ENCODE measurements around the gene CHST15.

Gene CHST15

GRCh38 chr10:123988694-123989093 is 104.7 kb downstream of the CHST15 start:
- Histone ChIP-seq H3K79me2 (ENCODE audit: insufficient read depth, low read length) (no peaks in the 10 kb centered on the region), H3K4me1 (ENCODE audit: insufficient read depth, low read length) (peaks cover under 1% of the 10 kb centered on the region; the same call in 1 of the 2 replicates), H3K9ac (ENCODE audit: low read depth, low read length) (no peak overlapping the region), H3K9me3 (ENCODE audit: insufficient read depth, low read length, severe bottlenecking) (no peaks in the 10 kb centered on the region), H3K4me3 (ENCODE audit: low read depth in 1 of 2, low read length in 2 of 2) (no peak overlapping the region), H3K27me3 (ENCODE audit: insufficient read depth, low read length, poor library complexity) (peaks cover 4% of the 10 kb centered on the region), H3K36me3 (ENCODE audit: insufficient read depth, low read length) (no peaks in the 10 kb centered on the region), H3K27ac (ENCODE audit: low read length) (no peak overlapping the region), H2AFZ (ENCODE audit: low read depth, low read length) (no peak overlapping the region), H3K4me2 (ENCODE audit: insufficient read depth, low read length) (no peak overlapping the region), H4K20me1 (ENCODE audit: insufficient read depth, low read length) (no peaks in the 10 kb centered on the region)
- DNase-seq (no peak), ATAC-seq (ENCODE audit: insufficient read depth, low read depth) (no peak)
- TF ChIP-seq EZH2 (IDR thresholded peaks at IDR 0.05; ENCODE audit: borderline replicate concordance, low read depth, low read length, severe bottlenecking) (no peak), CTCF (IDR thresholded peaks at IDR 0.05; ENCODE audit: borderline replicate concordance, extremely low read depth, low read length, poor library complexity, severe bottlenecking) (no peak)

DNA sequence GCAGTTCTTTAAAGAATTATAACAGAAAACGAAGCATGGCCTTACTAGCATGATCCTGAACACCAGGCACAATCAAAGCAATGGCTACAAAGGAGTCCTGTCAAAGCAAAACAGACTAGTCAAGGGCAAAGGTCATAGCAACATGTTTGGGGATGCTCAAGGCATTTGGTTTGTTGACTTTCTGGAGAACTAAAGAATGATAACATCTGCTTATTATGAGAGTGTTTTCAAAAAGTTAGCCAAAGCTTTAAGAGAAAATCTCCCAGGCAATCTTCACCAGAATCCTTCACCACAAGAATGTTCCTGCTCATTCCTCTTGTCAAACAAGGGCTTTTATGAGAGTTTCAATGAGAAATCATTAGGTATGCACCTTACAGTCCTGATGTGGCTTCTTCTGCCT is 106.7 kb downstream of the CHST15 start:
- no peaks in the 10 kb centered on the region for H3K79me2 ChIP-seq (ENCODE audit: insufficient read depth, low read length)
- H3K9me3 ChIP-seq (ENCODE audit: insufficient read depth, low read length, severe bottlenecking), result no peaks in the 10 kb centered on the region
- H3K4me1 ChIP-seq (ENCODE audit: insufficient read depth, low read length), result no peaks in the 10 kb centered on the region
- H3K4me3 ChIP-seq (ENCODE audit: low read depth in 1 of 2, low read length in 2 of 2), result no peak overlapping the region
- H3K27me3 ChIP-seq (ENCODE audit: insufficient read depth, low read length, poor library complexity), result peaks cover 4% of the 10 kb centered on the region
- ATAC-seq (ENCODE audit: insufficient read depth, low read depth), result no peak
- no peak for TF ChIP-seq CTCF (IDR thresholded peaks at IDR 0.05; ENCODE audit: borderline replicate concordance, extremely low read depth, low read length, poor library complexity, severe bottlenecking)
- no peak for TF ChIP-seq EZH2 (IDR thresholded peaks at IDR 0.05; ENCODE audit: borderline replicate concordance, low read depth, low read length, severe bottlenecking)
- no peak overlapping the region for H3K4me2 ChIP-seq (ENCODE audit: insufficient read depth, low read length)
- H3K27ac ChIP-seq (ENCODE audit: low read length), result no peak overlapping the region
- no peaks in the 10 kb centered on the region for H3K36me3 ChIP-seq (ENCODE audit: insufficient read depth, low read length)
- no peak overlapping the region for H3K9ac ChIP-seq (ENCODE audit: low read depth, low read length)
- no peaks in the 10 kb centered on the region for H4K20me1 ChIP-seq (ENCODE audit: insufficient read depth, low read length)
- no peak overlapping the region for H2AFZ ChIP-seq (ENCODE audit: low read depth, low read length)
- DNase-seq, result no peak

DNA sequence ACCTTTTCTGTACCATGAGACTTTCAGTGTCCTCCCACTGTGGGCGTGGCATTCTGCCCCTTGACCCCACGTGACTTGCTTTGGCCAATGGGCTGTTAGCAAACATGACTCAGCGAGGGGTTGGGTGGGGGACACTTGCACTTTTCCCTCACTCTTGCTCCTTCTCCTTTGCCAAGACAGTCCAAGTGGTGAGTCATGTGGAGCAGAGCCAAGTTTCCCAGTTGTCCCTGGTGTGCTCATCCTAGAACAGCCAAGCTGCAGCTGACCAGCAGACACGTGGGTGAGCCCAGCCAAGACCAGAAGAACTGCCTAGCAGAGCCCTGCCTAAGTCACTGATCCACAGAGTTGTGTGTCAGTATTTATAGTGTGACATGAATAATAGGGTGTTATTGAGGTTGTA is 119.0 kb downstream of the CHST15 start:
- no peaks in the 10 kb centered on the region for H3K36me3 ChIP-seq (ENCODE audit: insufficient read depth, low read length)
- ATAC-seq (ENCODE audit: insufficient read depth, low read depth) (no peak), DNase-seq (no peak)
- no peaks in the 10 kb centered on the region for H3K4me1 ChIP-seq (ENCODE audit: insufficient read depth, low read length)
- no peak overlapping the region for H3K9ac ChIP-seq (ENCODE audit: low read depth, low read length)
- no peak overlapping the region for H3K4me3 ChIP-seq (ENCODE audit: low read depth in 1 of 2, low read length in 2 of 2)
- no peaks in the 10 kb centered on the region for H3K9me3 ChIP-seq (ENCODE audit: insufficient read depth, low read length, severe bottlenecking)
- H3K79me2 ChIP-seq (ENCODE audit: insufficient read depth, low read length), result no peaks in the 10 kb centered on the region
- TF ChIP-seq CTCF (IDR thresholded peaks at IDR 0.05; ENCODE audit: borderline replicate concordance, extremely low read depth, low read length, poor library complexity, severe bottlenecking) (no peak), EZH2 (IDR thresholded peaks at IDR 0.05; ENCODE audit: borderline replicate concordance, low read depth, low read length, severe bottlenecking) (no peak)
- H3K4me2 ChIP-seq (ENCODE audit: insufficient read depth, low read length), result no peak overlapping the region
- no peaks in the 10 kb centered on the region for H4K20me1 ChIP-seq (ENCODE audit: insufficient read depth, low read length)
- no peak overlapping the region for H2AFZ ChIP-seq (ENCODE audit: low read depth, low read length)
- peaks cover 6% of the 10 kb centered on the region for H3K27me3 ChIP-seq (ENCODE audit: insufficient read depth, low read length, poor library complexity)
- H3K27ac ChIP-seq (ENCODE audit: low read length), result no peak overlapping the region
